Liver (tissue), 9 donors: ENCODE results near the gene TCP1. TPM values are rescaled to one million over a fixed set of nuclear protein-coding genes. Genes with fewer than 3 reads are reported as not detected.
A peak's percentile ranks its signal among the peaks of the same experiment; 100 is the strongest.

Experiments used
- DNase-seq: peaks from one replicate; pipeline ENCODE4 v3.0.0-alpha.2; 2017; ENCODE audit warnings: low spot score
- H3K27ac ChIP-seq, 2 donors: one replicate each; pipeline ENCODE4 v1.7.0; 2013; ENCODE audit warnings: inconsistent platforms in 2 of 2, low read length in 2 of 2, control low read depth in 1 of 2, low read depth in 1 of 2, mild to moderate bottlenecking in 1 of 2
- H3K27me3 ChIP-seq, 4 donors: one replicate each; pipeline versions ENCODE4 v1.6.1 to v1.7.0; 2013; ENCODE audit warnings: low read length in 3 of 4, inconsistent platforms in 1 of 4, mild to moderate bottlenecking in 1 of 4, moderate library complexity in 1 of 4; ENCODE audit not compliant: control insufficient read depth in 4 of 4, insufficient read depth in 4 of 4
- H3K36me3 ChIP-seq, 4 donors: one replicate each; pipeline versions ENCODE4 v1.6.1 to v1.7.0; 2013; ENCODE audit warnings: low read length in 3 of 4, mild to moderate bottlenecking in 3 of 4, low read depth in 1 of 4, moderate library complexity in 1 of 4; ENCODE audit not compliant: control insufficient read depth in 4 of 4, insufficient read depth in 3 of 4
- H3K4me1 ChIP-seq, 4 donors: one replicate each; pipeline versions ENCODE4 v1.6.1 to v1.7.0; 2013; ENCODE audit warnings: low read length in 3 of 4, mild to moderate bottlenecking in 3 of 4, moderate library complexity in 1 of 4; ENCODE audit not compliant: control insufficient read depth in 4 of 4, insufficient read depth in 4 of 4
- H3K4me3 ChIP-seq, 3 donors: one replicate each; pipeline versions ENCODE4 v1.6.1 to v1.7.0; 2013; ENCODE audit warnings: low read length in 3 of 3, control low read depth in 1 of 3, low read depth in 1 of 3, mild to moderate bottlenecking in 1 of 3
- H3K9ac ChIP-seq, 2 donors: one replicate each; pipeline ENCODE4 v1.7.0; 2013; ENCODE audit warnings: low read length in 2 of 2, mild to moderate bottlenecking in 2 of 2, moderate library complexity in 2 of 2, control low read depth in 1 of 2, low read depth in 1 of 2
- H3K9me3 ChIP-seq, 4 donors: one replicate each; pipeline versions ENCODE4 v1.6.1 to v1.7.0; 2013; ENCODE audit warnings: low read length in 3 of 4; ENCODE audit not compliant: control insufficient read depth in 4 of 4
- EGR1 ChIP-seq, 2 donors: IDR thresholded peaks; 2 replicates each; pipeline ENCODE4 v1.6.1; 2016 to 2018; ENCODE audit warnings: antibody characterized with exemption in 2 of 2, low read depth in 2 of 2
- FOXA2 ChIP-seq: IDR thresholded peaks from 2 replicates; pipeline ENCODE4 v1.6.1; 2016; ENCODE audit warnings: antibody characterized with exemption
- HNF4A ChIP-seq, 2 donors: conservative IDR thresholded peaks; 2 replicates each; pipeline ENCODE4 v1.6.1; 2016; ENCODE audit warnings: antibody characterized with exemption in 2 of 2, mild to moderate bottlenecking in 2 of 2
- HNF4G ChIP-seq: IDR thresholded peaks from 2 replicates; pipeline ENCODE4 v1.6.1; 2016; ENCODE audit warnings: antibody characterized with exemption
- NR2F2 ChIP-seq: IDR thresholded peaks from 2 replicates; pipeline ENCODE4 v1.6.1; 2016; ENCODE audit warnings: antibody characterized with exemption
- RAD21 ChIP-seq, 2 donors: IDR thresholded peaks; 2 replicates each; pipeline ENCODE4 v1.6.1; 2016; ENCODE audit warnings: antibody characterized with exemption in 2 of 2, mild to moderate bottlenecking in 2 of 2
- RXRA ChIP-seq, 2 donors: IDR thresholded peaks; 2 replicates each; pipeline ENCODE4 v1.6.1; 2017 to 2018; ENCODE audit warnings: antibody characterized with exemption in 2 of 2, mild to moderate bottlenecking in 1 of 2
- SP1 ChIP-seq: IDR thresholded peaks from 2 replicates; pipeline ENCODE4 v1.6.1; 2018; ENCODE audit warnings: antibody characterized with exemption, mild to moderate bottlenecking
- TAF1 ChIP-seq: conservative IDR thresholded peaks from 2 replicates; pipeline ENCODE4 v1.6.1; 2016; ENCODE audit warnings: antibody characterized with exemption, mild to moderate bottlenecking
- YY1 ChIP-seq: IDR thresholded peaks from 2 replicates; pipeline ENCODE4 v1.6.1; 2016; ENCODE audit warnings: antibody characterized with exemption, mild to moderate bottlenecking
- WGBS: extraction: QIAGEN DNeasy Blood & Tissue Kit; methylation state at CpG from one replicate; pipeline ENCODE4 v1.1.7; 2013; 5-methylcytosine and 5-hydroxymethylcytosine counted together
- polyA plus RNA-seq, 2 donors: library from polyadenylated mRNA; stranded (reverse) in 1 of 2; unstranded in 1 of 2; fragments of 200-250 nt in 1 of 2; fragments of >200 nt in 1 of 2; fragmentation: Nextera tagmentation in 1 of 2; extraction: Ambion mirVana in 1 of 2; gene quantifications; one replicate each; pipeline versions ENCODE4 v1.2.1 to v1.2.3, GENCODE V29; 2013 to 2015
- total RNA-seq, 2 donors: library from RNA; depleted of rRNA; stranded (reverse); fragments of >200 nt; gene quantifications; one replicate each; pipeline ENCODE4 v1.2.3, GENCODE V29; 2014
- TF ChIP-seq, protein P1 (sequence below): IDR thresholded peaks from 2 replicates; pipeline ENCODE4 v1.6.1; 2016; ENCODE audit warnings: antibody characterized with exemption
- TF ChIP-seq, protein P2 (sequence below): IDR thresholded peaks from 2 replicates; pipeline ENCODE4 v1.6.1; 2016; ENCODE audit warnings: antibody characterized with exemption, mild to moderate bottlenecking
- TF ChIP-seq, protein P3 (sequence below): IDR thresholded peaks from 2 replicates; pipeline ENCODE4 v1.6.1; 2016; ENCODE audit warnings: antibody characterized with exemption
- TF ChIP-seq, protein P4 (sequence below): fragments of 150-350 bp; IDR thresholded peaks from 2 replicates; pipeline ENCODE4 v1.5.1; 2017; ENCODE audit warnings: improper control_type of control experiment, low read depth, low read length; ENCODE audit not compliant: missing input control
- TF ChIP-seq, protein P5 (sequence below): IDR thresholded peaks from 2 replicates; pipeline ENCODE4 v1.6.1; 2016; ENCODE audit warnings: antibody characterized with exemption
- donor health status: healthy.
- donor health status: healthy.
- donor health status: healthy.
- donor health status: healthy.
- donor health status: healthy.

Gene TCP1
- total and polyA plus RNA-seq, 4 donors = 59.5 to 155 (median 94.3) TPM

DNA sequence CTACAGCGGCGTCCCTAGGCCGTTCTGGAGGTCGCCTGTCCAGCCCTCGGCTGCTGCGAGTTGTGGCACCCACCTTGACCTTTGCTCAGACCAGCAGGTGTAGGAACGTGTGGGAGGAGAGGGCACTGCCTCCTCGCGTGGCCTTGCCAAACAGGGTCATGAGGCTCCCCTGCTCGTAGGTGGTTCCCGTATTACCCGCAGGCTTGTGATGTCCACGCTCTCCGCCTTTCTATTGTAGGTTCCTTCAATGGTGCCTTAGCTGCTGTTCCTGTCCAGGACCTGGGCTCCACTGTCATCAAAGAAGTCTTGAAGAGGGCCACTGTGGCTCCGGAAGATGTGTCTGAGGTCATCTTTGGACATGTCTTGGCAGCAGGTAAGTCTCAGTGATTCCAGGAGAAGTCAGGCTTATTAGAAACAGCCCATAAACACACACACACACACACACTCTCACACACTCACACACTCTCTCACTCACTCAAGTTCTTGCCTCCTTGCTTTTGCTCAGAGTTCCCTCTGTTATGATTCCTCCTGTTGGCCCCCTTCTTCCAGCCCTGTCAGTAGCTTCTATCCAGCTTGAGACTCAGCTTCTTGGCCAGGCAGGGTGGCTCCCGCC, 26.6 kb downstream of the TCP1 start:
- H3K9ac ChIP-seq = peak overlapping the region; percentile 67 to 96
- H3K36me3 ChIP-seq = peaks cover 0 to 23% (median 21%) of the 10 kb centered on the region in 4 donors
- no peaks in the 10 kb centered on the region for H3K27me3 ChIP-seq
- H3K9me3 ChIP-seq = no peaks in the 10 kb centered on the region
- H3K27ac ChIP-seq = peak overlapping the region; percentile 100
- H3K4me1 ChIP-seq = peaks cover 0 to 30% (median 18%) of the 10 kb centered on the region in 4 donors
- TF ChIP-seq HNF4G = no peak
- TF ChIP-seq, protein P1, sequence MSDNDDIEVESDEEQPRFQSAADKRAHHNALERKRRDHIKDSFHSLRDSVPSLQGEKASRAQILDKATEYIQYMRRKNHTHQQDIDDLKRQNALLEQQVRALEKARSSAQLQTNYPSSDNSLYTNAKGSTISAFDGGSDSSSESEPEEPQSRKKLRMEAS = peak; percentile 30
- TF ChIP-seq, protein P2, sequence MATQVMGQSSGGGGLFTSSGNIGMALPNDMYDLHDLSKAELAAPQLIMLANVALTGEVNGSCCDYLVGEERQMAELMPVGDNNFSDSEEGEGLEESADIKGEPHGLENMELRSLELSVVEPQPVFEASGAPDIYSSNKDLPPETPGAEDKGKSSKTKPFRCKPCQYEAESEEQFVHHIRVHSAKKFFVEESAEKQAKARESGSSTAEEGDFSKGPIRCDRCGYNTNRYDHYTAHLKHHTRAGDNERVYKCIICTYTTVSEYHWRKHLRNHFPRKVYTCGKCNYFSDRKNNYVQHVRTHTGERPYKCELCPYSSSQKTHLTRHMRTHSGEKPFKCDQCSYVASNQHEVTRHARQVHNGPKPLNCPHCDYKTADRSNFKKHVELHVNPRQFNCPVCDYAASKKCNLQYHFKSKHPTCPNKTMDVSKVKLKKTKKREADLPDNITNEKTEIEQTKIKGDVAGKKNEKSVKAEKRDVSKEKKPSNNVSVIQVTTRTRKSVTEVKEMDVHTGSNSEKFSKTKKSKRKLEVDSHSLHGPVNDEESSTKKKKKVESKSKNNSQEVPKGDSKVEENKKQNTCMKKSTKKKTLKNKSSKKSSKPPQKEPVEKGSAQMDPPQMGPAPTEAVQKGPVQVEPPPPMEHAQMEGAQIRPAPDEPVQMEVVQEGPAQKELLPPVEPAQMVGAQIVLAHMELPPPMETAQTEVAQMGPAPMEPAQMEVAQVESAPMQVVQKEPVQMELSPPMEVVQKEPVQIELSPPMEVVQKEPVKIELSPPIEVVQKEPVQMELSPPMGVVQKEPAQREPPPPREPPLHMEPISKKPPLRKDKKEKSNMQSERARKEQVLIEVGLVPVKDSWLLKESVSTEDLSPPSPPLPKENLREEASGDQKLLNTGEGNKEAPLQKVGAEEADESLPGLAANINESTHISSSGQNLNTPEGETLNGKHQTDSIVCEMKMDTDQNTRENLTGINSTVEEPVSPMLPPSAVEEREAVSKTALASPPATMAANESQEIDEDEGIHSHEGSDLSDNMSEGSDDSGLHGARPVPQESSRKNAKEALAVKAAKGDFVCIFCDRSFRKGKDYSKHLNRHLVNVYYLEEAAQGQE = no peak
- TF ChIP-seq NR2F2 = peak; percentile 31
- TF ChIP-seq HNF4A (conservative IDR thresholded peaks at IDR 0.05) = peak; percentile 80 to 82
- no peak for TF ChIP-seq TAF1
- TF ChIP-seq, protein P3, sequence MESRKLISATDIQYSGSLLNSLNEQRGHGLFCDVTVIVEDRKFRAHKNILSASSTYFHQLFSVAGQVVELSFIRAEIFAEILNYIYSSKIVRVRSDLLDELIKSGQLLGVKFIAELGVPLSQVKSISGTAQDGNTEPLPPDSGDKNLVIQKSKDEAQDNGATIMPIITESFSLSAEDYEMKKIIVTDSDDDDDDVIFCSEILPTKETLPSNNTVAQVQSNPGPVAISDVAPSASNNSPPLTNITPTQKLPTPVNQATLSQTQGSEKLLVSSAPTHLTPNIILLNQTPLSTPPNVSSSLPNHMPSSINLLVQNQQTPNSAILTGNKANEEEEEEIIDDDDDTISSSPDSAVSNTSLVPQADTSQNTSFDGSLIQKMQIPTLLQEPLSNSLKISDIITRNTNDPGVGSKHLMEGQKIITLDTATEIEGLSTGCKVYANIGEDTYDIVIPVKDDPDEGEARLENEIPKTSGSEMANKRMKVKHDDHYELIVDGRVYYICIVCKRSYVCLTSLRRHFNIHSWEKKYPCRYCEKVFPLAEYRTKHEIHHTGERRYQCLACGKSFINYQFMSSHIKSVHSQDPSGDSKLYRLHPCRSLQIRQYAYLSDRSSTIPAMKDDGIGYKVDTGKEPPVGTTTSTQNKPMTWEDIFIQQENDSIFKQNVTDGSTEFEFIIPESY = peak; percentile 33
- TF ChIP-seq RAD21 (IDR thresholded peaks at IDR 0.05) = no peak
- TF ChIP-seq, protein P4, sequence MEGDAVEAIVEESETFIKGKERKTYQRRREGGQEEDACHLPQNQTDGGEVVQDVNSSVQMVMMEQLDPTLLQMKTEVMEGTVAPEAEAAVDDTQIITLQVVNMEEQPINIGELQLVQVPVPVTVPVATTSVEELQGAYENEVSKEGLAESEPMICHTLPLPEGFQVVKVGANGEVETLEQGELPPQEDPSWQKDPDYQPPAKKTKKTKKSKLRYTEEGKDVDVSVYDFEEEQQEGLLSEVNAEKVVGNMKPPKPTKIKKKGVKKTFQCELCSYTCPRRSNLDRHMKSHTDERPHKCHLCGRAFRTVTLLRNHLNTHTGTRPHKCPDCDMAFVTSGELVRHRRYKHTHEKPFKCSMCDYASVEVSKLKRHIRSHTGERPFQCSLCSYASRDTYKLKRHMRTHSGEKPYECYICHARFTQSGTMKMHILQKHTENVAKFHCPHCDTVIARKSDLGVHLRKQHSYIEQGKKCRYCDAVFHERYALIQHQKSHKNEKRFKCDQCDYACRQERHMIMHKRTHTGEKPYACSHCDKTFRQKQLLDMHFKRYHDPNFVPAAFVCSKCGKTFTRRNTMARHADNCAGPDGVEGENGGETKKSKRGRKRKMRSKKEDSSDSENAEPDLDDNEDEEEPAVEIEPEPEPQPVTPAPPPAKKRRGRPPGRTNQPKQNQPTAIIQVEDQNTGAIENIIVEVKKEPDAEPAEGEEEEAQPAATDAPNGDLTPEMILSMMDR = no peak
- TF ChIP-seq SP1 = peak; percentile 15
- peak; percentile 86 to 87 for TF ChIP-seq RXRA (IDR thresholded peaks at IDR 0.05)
- peak; percentile 65 for TF ChIP-seq YY1
- peak; percentile 53 to 89 for TF ChIP-seq EGR1 (IDR thresholded peaks at IDR 0.05; ENCODE audit: low read depth in 2 of 2)
- TF ChIP-seq FOXA2 = no peak
- TF ChIP-seq, protein P5, sequence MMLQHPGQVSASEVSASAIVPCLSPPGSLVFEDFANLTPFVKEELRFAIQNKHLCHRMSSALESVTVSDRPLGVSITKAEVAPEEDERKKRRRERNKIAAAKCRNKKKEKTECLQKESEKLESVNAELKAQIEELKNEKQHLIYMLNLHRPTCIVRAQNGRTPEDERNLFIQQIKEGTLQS = no peak
- peak overlapping the region; percentile 74 to 94 (median 83) for H3K4me3 ChIP-seq
- 10% methylated on average over 16 of the region's 16 CpGs for WGBS
- DNase-seq = no peak
